Neural cell (in vitro differentiated cells): ENCODE data around the gene PYDC2.

Source experiments
- CTCF ChIP-seq: fragments of 450-650 bp; IDR thresholded peaks from 2 replicates; pipeline ENCODE4 v1.5.1; 2014; ENCODE audit warnings: antibody characterized with exemption, mild to moderate bottlenecking, moderate library complexity; ENCODE audit not compliant: poor library complexity, severe bottlenecking
- EZH2 ChIP-seq: fragments of 200-600, 300-800 bp; shearing (Covaris generic), sonication (generic); IDR thresholded peaks from 2 replicates; pipeline ENCODE4 v1.6.1; 2014; ENCODE audit warnings: antibody characterized with exemption, low read length, borderline replicate concordance, mild to moderate bottlenecking; ENCODE audit not compliant: insufficient read depth, poor library complexity, severe bottlenecking
- TAF1 ChIP-seq: IDR thresholded peaks from 2 replicates; pipeline ENCODE4 v1.6.1; 2012; ENCODE audit warnings: low read depth

DNA sequence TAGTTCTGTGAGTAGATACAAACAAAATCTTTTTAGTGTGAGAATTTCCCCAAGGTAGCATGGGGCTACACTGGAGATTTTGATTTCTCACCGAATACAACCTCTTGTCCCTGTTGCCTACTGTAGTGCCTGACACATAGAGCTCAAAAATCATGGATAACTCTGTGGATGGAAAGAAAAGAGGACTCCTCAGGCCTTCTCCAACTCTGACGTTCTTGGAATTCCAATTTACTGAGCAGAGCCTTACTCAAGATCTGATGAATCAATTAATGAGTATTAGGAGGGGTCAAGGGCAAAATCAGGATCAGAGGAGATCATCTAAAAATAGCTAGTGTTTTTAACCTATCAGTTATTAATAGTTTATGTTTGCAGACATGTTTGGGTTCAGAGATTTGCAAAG lies 46.7 kb upstream of the PYDC2 start:
- no peak for TF ChIP-seq CTCF
- no peak for TF ChIP-seq EZH2
- TF ChIP-seq TAF1: no peak
